Neural cell (in vitro differentiated cells): Measurements from ENCODE around the gene GABBR2. TPM values are rescaled to one million over a fixed set of nuclear protein-coding genes. Genes with fewer than 3 reads are reported as not detected.

Experiments
- H2AFZ ChIP-seq: fragments of 200-600, 300-800 bp; sonication (generic), shearing (Covaris generic); 2 replicates; pipeline ENCODE4 v1.6.0; 2014; ENCODE audit warnings: low read depth, mild to moderate bottlenecking, antibody characterized with exemption, low read length, moderate library complexity
- H3F3A ChIP-seq: fragments of 200-600 bp; shearing (Covaris generic); 2 replicates; pipeline ENCODE4 v1.6.1; 2016; ENCODE audit warnings: mild to moderate bottlenecking, moderate library complexity, mixed read lengths, antibody characterized with exemption, low read length; ENCODE audit not compliant: insufficient read depth, poor library complexity, severe bottlenecking
- H3K27ac ChIP-seq: fragments of 200-600, 300-800 bp; sonication (generic), shearing (Covaris generic); 2 replicates; pipeline ENCODE4 v1.5.1; 2014; ENCODE audit warnings: mild to moderate bottlenecking, low read length, moderate library complexity
- H3K27me3 ChIP-seq: fragments of 300-800, 200-600 bp; sonication (generic), shearing (Covaris generic); 2 replicates; pipeline ENCODE4 v1.6.0; 2014; ENCODE audit warnings: mild to moderate bottlenecking, low read depth, low read length, moderate library complexity; ENCODE audit not compliant: insufficient read depth
- H3K36me3 ChIP-seq: fragments of 300-800, 200-600 bp; sonication (generic), shearing (Covaris generic); 2 replicates; pipeline ENCODE4 v1.5.1; 2014; ENCODE audit warnings: mild to moderate bottlenecking, antibody characterized with exemption, low read length, moderate library complexity; ENCODE audit not compliant: insufficient read depth
- H3K4me2 ChIP-seq: fragments of 300-800, 200-600 bp; sonication (generic), shearing (Covaris generic); 2 replicates; pipeline ENCODE4 v1.6.0; 2014; ENCODE audit warnings: mild to moderate bottlenecking, low read length
- H3K4me3 ChIP-seq: fragments of 300-800, 200-600 bp; sonication (generic), shearing (Covaris generic); 2 replicates; pipeline ENCODE4 v1.5.1; 2014; ENCODE audit warnings: mild to moderate bottlenecking, low read length, moderate library complexity
- H3K79me2 ChIP-seq: fragments of 200-600 bp; shearing (Covaris generic); replicated peaks from 2 replicates; pipeline ENCODE4 v1.6.0; 2014; ENCODE audit warnings: mild to moderate bottlenecking, low read length, moderate library complexity; ENCODE audit not compliant: insufficient read depth
- H3K9ac ChIP-seq: fragments of 300-800, 200-600 bp; sonication (generic), shearing (Covaris generic); 2 replicates; pipeline ENCODE4 v1.6.1; 2016; ENCODE audit warnings: mild to moderate bottlenecking, low read length, mixed read lengths
- H3K9me2 ChIP-seq: fragments of 200-600 bp; shearing (Covaris generic); 2 replicates; pipeline ENCODE4 v1.6.1; 2016; ENCODE audit warnings: mild to moderate bottlenecking, low read length, mixed read lengths; ENCODE audit not compliant: insufficient read depth
- H3K9me3 ChIP-seq: fragments of 200-600, 300-800 bp; sonication (generic), shearing (Covaris generic); 2 replicates; pipeline ENCODE4 v1.6.1; 2016; ENCODE audit warnings: mild to moderate bottlenecking, mixed run types, low read length, moderate library complexity, mixed read lengths
- H4K20me1 ChIP-seq: fragments of 200-600 bp; shearing (Covaris generic); 2 replicates; pipeline ENCODE4 v1.6.1; 2016; ENCODE audit warnings: mild to moderate bottlenecking, mixed run types; ENCODE audit not compliant: insufficient read depth
- EP300 ChIP-seq: fragments of 450-650 bp; conservative IDR thresholded peaks from 2 replicates; pipeline ENCODE4 v1.6.1; 2014; ENCODE audit warnings: antibody characterized with exemption, mild to moderate bottlenecking, moderate library complexity; ENCODE audit not compliant: poor library complexity, severe bottlenecking
- EZH2 ChIP-seq: fragments of 200-600, 300-800 bp; shearing (Covaris generic), sonication (generic); IDR thresholded peaks from 2 replicates; pipeline ENCODE4 v1.6.1; 2014; ENCODE audit warnings: antibody characterized with exemption, low read length, borderline replicate concordance, mild to moderate bottlenecking; ENCODE audit not compliant: insufficient read depth, poor library complexity, severe bottlenecking
- MXI1 ChIP-seq: fragments of 450-650 bp; conservative IDR thresholded peaks from 2 replicates; pipeline ENCODE4 v1.6.1; 2014; ENCODE audit warnings: antibody characterized with exemption, mild to moderate bottlenecking; ENCODE audit not compliant: poor library complexity, severe bottlenecking
- POLR2AphosphoS5 ChIP-seq: IDR thresholded peaks from 2 replicates; pipeline ENCODE4 v1.6.1; 2012
- RAD21 ChIP-seq: fragments of 450-650 bp; conservative IDR thresholded peaks from 2 replicates; pipeline ENCODE4 v1.6.1; 2014; ENCODE audit warnings: antibody characterized with exemption, mild to moderate bottlenecking, moderate library complexity
- SMC3 ChIP-seq: fragments of 450-650 bp; conservative IDR thresholded peaks from 2 replicates; pipeline ENCODE4 v1.6.1; 2014; ENCODE audit warnings: antibody characterized with exemption, mild to moderate bottlenecking, moderate library complexity; ENCODE audit not compliant: poor library complexity
- TAF1 ChIP-seq: IDR thresholded peaks from 2 replicates; pipeline ENCODE4 v1.6.1; 2012; ENCODE audit warnings: low read depth
- polyA plus RNA-seq: library from polyadenylated mRNA; depleted of rRNA; stranded (reverse); fragments of >200 nt; gene quantifications from 2 replicates; pipeline ENCODE4 v1.2.3, GENCODE V29; 2014
- TF ChIP-seq, protein P1 (sequence below): fragments of 450-650 bp; IDR thresholded peaks from 2 replicates; pipeline ENCODE4 v1.5.1; 2014; ENCODE audit warnings: antibody characterized with exemption, mild to moderate bottlenecking, moderate library complexity; ENCODE audit not compliant: poor library complexity, severe bottlenecking
- TF ChIP-seq, protein P2 (sequence below): IDR thresholded peaks from 2 replicates; pipeline ENCODE4 v1.6.1; 2012; ENCODE audit warnings: borderline replicate concordance

Gene GABBR2
- polyA plus RNA-seq, 1 donor from 2014 or later = 7.1 TPM

DNA sequence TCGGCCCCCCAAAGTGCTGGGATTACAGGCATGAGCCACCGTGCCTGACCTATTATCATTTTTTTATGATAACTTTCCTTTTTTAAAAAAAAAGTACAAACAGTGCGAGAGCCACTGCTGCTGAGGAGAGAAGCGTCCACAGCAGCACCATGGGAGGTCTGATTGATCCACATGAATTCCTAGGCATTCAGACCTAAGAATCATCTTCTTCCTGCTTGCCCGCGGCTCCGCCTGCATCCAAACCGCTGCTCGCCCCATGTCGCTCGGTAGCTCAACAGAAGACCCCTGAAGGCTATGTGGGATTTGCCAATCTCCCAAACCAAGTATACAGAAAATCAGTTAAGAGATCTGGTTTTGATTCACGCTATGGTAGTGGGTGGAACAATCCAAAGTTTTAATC is 102.0 kb downstream of the GABBR2 start:
- Histone ChIP-seq H3K79me2 (no peaks in the 10 kb centered on the region), H3K4me2 (no peak overlapping the region), H3K9me2 (no peaks in the 10 kb centered on the region), H3K4me3 (no peak overlapping the region), H3K36me3 (no peaks in the 10 kb centered on the region), H3K27me3 (no peaks in the 10 kb centered on the region), H3F3A (no peaks in the 10 kb centered on the region), H4K20me1 (no peaks in the 10 kb centered on the region), H3K9ac (no peak overlapping the region), H2AFZ (no peak overlapping the region), H3K27ac (no peak overlapping the region), H3K9me3 (no peaks in the 10 kb centered on the region)
- TF ChIP-seq POLR2AphosphoS5 (no peak), EZH2 (no peak), RAD21 (no peak), TAF1 (no peak), MXI1 (no peak), EP300 (no peak), SMC3 (no peak)
- TF ChIP-seq, protein P1, sequence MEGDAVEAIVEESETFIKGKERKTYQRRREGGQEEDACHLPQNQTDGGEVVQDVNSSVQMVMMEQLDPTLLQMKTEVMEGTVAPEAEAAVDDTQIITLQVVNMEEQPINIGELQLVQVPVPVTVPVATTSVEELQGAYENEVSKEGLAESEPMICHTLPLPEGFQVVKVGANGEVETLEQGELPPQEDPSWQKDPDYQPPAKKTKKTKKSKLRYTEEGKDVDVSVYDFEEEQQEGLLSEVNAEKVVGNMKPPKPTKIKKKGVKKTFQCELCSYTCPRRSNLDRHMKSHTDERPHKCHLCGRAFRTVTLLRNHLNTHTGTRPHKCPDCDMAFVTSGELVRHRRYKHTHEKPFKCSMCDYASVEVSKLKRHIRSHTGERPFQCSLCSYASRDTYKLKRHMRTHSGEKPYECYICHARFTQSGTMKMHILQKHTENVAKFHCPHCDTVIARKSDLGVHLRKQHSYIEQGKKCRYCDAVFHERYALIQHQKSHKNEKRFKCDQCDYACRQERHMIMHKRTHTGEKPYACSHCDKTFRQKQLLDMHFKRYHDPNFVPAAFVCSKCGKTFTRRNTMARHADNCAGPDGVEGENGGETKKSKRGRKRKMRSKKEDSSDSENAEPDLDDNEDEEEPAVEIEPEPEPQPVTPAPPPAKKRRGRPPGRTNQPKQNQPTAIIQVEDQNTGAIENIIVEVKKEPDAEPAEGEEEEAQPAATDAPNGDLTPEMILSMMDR = no peak
- TF ChIP-seq, protein P2, sequence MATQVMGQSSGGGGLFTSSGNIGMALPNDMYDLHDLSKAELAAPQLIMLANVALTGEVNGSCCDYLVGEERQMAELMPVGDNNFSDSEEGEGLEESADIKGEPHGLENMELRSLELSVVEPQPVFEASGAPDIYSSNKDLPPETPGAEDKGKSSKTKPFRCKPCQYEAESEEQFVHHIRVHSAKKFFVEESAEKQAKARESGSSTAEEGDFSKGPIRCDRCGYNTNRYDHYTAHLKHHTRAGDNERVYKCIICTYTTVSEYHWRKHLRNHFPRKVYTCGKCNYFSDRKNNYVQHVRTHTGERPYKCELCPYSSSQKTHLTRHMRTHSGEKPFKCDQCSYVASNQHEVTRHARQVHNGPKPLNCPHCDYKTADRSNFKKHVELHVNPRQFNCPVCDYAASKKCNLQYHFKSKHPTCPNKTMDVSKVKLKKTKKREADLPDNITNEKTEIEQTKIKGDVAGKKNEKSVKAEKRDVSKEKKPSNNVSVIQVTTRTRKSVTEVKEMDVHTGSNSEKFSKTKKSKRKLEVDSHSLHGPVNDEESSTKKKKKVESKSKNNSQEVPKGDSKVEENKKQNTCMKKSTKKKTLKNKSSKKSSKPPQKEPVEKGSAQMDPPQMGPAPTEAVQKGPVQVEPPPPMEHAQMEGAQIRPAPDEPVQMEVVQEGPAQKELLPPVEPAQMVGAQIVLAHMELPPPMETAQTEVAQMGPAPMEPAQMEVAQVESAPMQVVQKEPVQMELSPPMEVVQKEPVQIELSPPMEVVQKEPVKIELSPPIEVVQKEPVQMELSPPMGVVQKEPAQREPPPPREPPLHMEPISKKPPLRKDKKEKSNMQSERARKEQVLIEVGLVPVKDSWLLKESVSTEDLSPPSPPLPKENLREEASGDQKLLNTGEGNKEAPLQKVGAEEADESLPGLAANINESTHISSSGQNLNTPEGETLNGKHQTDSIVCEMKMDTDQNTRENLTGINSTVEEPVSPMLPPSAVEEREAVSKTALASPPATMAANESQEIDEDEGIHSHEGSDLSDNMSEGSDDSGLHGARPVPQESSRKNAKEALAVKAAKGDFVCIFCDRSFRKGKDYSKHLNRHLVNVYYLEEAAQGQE = no peak

DNA sequence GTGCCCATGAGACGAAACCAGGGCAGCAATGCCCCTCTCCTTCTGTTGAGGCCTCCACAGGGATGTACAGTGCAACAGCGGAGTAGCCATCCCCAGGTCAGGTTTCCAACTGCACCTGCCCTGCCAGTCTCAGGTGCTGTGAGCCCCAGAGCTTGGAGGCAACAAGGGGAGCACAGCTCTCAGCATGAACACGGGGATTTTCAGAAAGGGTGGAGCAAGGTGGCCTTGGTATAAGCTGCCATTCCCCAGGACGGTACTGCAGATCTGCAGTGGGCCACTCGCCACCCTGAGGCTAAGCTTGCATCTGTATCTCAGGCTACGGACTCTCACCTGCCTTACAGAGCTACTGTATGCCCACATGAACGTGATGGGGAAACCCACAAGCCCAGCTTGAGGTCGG is 103.6 kb downstream of the GABBR2 start:
- no peak overlapping the region for H3K9ac ChIP-seq
- no peak overlapping the region for H3K4me3 ChIP-seq
- H3K36me3 ChIP-seq = no peaks in the 10 kb centered on the region
- no peaks in the 10 kb centered on the region for H4K20me1 ChIP-seq
- TF ChIP-seq, protein P2 = no peak
- TF ChIP-seq POLR2AphosphoS5 (no peak), RAD21 (no peak), MXI1 (no peak)
- TF ChIP-seq, protein P1 = no peak
- H3K9me2 ChIP-seq = no peaks in the 10 kb centered on the region
- no peak overlapping the region for H3K4me2 ChIP-seq
- no peak overlapping the region for H3K27ac ChIP-seq
- no peaks in the 10 kb centered on the region for H3K27me3 ChIP-seq
- no peaks in the 10 kb centered on the region for H3K9me3 ChIP-seq
- no peak overlapping the region for H2AFZ ChIP-seq
- no peaks in the 10 kb centered on the region for H3F3A ChIP-seq
- H3K79me2 ChIP-seq = no peaks in the 10 kb centered on the region
